GM23338 (cell line): ENCODE results near the gene PARD3. TPM values are rescaled to one million over a fixed set of nuclear protein-coding genes. Genes with fewer than 3 reads are reported as not detected.

Experiments used
- ATAC-seq: fragments of 200-7000 bp; cut with Tn5 transposase; 3 replicates; pipeline ENCODE4 v1.9.1; 2020
- DNase-seq: peaks from one replicate; pipeline ENCODE4 v3.0.0-alpha.2; 2015; ENCODE audit warnings: low spot score
- H2AFZ ChIP-seq: fragments of 200-600 bp; sonication (generic); 2 replicates; pipeline ENCODE4 v1.8.0; 2016; ENCODE audit warnings: antibody characterized with exemption, mild to moderate bottlenecking, moderate library complexity
- H3F3A ChIP-seq: fragments of 200-600 bp; sonication (generic); replicated peaks from 2 replicates; pipeline ENCODE4 v1.8.0; 2017; ENCODE audit warnings: antibody characterized with exemption, mixed run types, low read depth
- H3K27ac ChIP-seq: fragments of 200-600 bp; sonication (generic); 2 replicates; pipeline ENCODE4 v1.6.1; 2016; ENCODE audit warnings: low read depth
- H3K27me3 ChIP-seq: fragments of 200-600 bp; sonication (generic); 2 replicates; pipeline ENCODE4 v1.8.0; 2016; ENCODE audit warnings: mild to moderate bottlenecking, mixed run types, moderate library complexity; ENCODE audit not compliant: insufficient read depth
- H3K36me3 ChIP-seq: fragments of 200-600 bp; sonication (generic); 2 replicates; pipeline ENCODE4 v1.8.0; 2016; ENCODE audit warnings: mild to moderate bottlenecking; ENCODE audit not compliant: insufficient read depth
- H3K4me1 ChIP-seq: fragments of 200-600 bp; sonication (generic); 2 replicates; pipeline ENCODE4 v1.8.0; 2016; ENCODE audit warnings: mild to moderate bottlenecking, moderate library complexity; ENCODE audit not compliant: insufficient read depth
- H3K4me2 ChIP-seq: fragments of 200-600 bp; sonication (generic); 2 replicates; pipeline ENCODE4 v1.7.1; 2017; ENCODE audit warnings: mixed run types
- H3K4me3 ChIP-seq: fragments of 200-600 bp; sonication (generic); 2 replicates; pipeline ENCODE4 v1.6.1; 2016; ENCODE audit warnings: mixed run types
- H3K79me2 ChIP-seq: fragments of 200-600 bp; sonication (generic); replicated peaks from 2 replicates; pipeline ENCODE4 v1.8.0; 2017; ENCODE audit warnings: mild to moderate bottlenecking; ENCODE audit not compliant: insufficient read depth
- H3K9me2 ChIP-seq: fragments of 200-600 bp; sonication (generic); 2 replicates; pipeline ENCODE4 v1.8.0; 2017; ENCODE audit not compliant: insufficient read depth
- H4K20me1 ChIP-seq: fragments of 200-600 bp; sonication (generic); replicated peaks from 2 replicates; pipeline ENCODE4 v1.8.0; 2017; ENCODE audit warnings: mild to moderate bottlenecking; ENCODE audit not compliant: insufficient read depth
- H3K27ac Mint-ChIP-seq: 2 replicates; pipeline ENCODE4 v1.8.0; 2020; ENCODE audit warnings: inconsistent platforms, mild to moderate bottlenecking, moderate library complexity, mixed read lengths
- H3K27me3 Mint-ChIP-seq: 3 replicates; pipeline ENCODE4 v1.8.0; 2022; ENCODE audit warnings: low read depth, mild to moderate bottlenecking, moderate library complexity, mixed read lengths, inconsistent platforms; ENCODE audit not compliant: insufficient read depth, poor library complexity
- H3K36me3 Mint-ChIP-seq: 3 replicates; pipeline ENCODE4 v1.8.0; 2021; ENCODE audit warnings: low read depth, mild to moderate bottlenecking, inconsistent platforms, moderate library complexity, mixed read lengths
- H3K4me1 Mint-ChIP-seq: 3 replicates; pipeline ENCODE4 v1.8.0; 2020; ENCODE audit warnings: mild to moderate bottlenecking, inconsistent platforms, mixed read lengths
- H3K4me3 Mint-ChIP-seq: 3 replicates; pipeline ENCODE4 v1.8.0; 2021; ENCODE audit warnings: moderate library complexity, mild to moderate bottlenecking, inconsistent platforms, mixed read lengths
- H3K9me3 Mint-ChIP-seq: 3 replicates; pipeline ENCODE4 v1.8.0; 2020; ENCODE audit warnings: moderate library complexity, mild to moderate bottlenecking, inconsistent platforms, mixed read lengths
- CREB1 ChIP-seq: fragments of 250-450 bp; sonication (Bioruptor Pico); IDR thresholded peaks from 2 replicates; pipeline ENCODE4 v1.5.0; 2020; ENCODE audit warnings: low read depth, mild to moderate bottlenecking, moderate library complexity
- ETS1 ChIP-seq: IDR thresholded peaks from 2 replicates; pipeline ENCODE4 v1.6.1; 2016; ENCODE audit warnings: antibody characterized with exemption
- EZH2phosphoT487 ChIP-seq: fragments of 200-600 bp; sonication (generic); IDR thresholded peaks from one replicate; pipeline ENCODE4 v1.8.1; 2018; ENCODE audit warnings: antibody characterized with exemption; ENCODE audit not compliant: unreplicated experiment
- JUNB ChIP-seq: IDR thresholded peaks from one replicate; pipeline ENCODE4 v1.6.1; 2016; ENCODE audit warnings: antibody characterized with exemption; ENCODE audit not compliant: unreplicated experiment
- NANOG ChIP-seq: IDR thresholded peaks from 2 replicates; pipeline ENCODE4 v1.6.1; 2016; ENCODE audit warnings: antibody characterized with exemption, borderline replicate concordance
- POLR2AphosphoS5 ChIP-seq: IDR thresholded peaks from 2 replicates; pipeline ENCODE4 v1.6.1; 2016; ENCODE audit warnings: antibody characterized with exemption, low read depth
- REST ChIP-seq: IDR thresholded peaks from one replicate; pipeline ENCODE4 v1.6.1; 2018; ENCODE audit warnings: antibody characterized with exemption; ENCODE audit not compliant: unreplicated experiment
- STAT1 ChIP-seq: IDR thresholded peaks from one replicate; pipeline ENCODE4 v1.6.1; 2016; ENCODE audit warnings: antibody characterized with exemption; ENCODE audit not compliant: unreplicated experiment
- ZNF114 ChIP-seq: fragments of 250-450 bp; sonication (Bioruptor Pico); IDR thresholded peaks from 2 replicates; pipeline ENCODE4 v1.5.0; 2020; ENCODE audit warnings: mild to moderate bottlenecking, moderate library complexity
- ZNF462 ChIP-seq: fragments of 250-450 bp; sonication (Bioruptor Pico); IDR thresholded peaks from 2 replicates; pipeline ENCODE4 v1.5.0; 2020; ENCODE audit warnings: mild to moderate bottlenecking, moderate library complexity
- polyA plus RNA-seq: library from polyadenylated mRNA; unstranded; fragments of >200 nt; fragmentation: Nextera tagmentation; extraction: Ambion mirVana; gene quantifications from 2 replicates; pipeline ENCODE4 v1.2.1, GENCODE V29; 2016
- total RNA-seq: library from RNA; depleted of rRNA; stranded (reverse); fragments of >200 nt; shearing (Covaris generic); gene quantifications from 2 replicates; pipeline ENCODE4 v1.2.3, GENCODE V29; 2014

PARD3 gene
- total and polyA plus RNA-seq, 2 experiments from 2014 or later: 30.2 to 51.4 TPM

- DNase-seq (no peak), ATAC-seq (no peak)
- Histone ChIP-seq H3K4me3 (no peak overlapping the region), H3K9me2 (no peaks in the 10 kb centered on the region), H3K27ac (no peak overlapping the region), H3K4me1 (peaks cover 11% of the 10 kb centered on the region), H3K27me3 (no peaks in the 10 kb centered on the region), H3F3A (no peaks in the 10 kb centered on the region), H3K79me2 (peaks cover 98% of the 10 kb centered on the region), H3K4me2 (no peak overlapping the region), H2AFZ (no peak overlapping the region), H4K20me1 (peaks cover 29% of the 10 kb centered on the region; the same call in 1 of the 2 replicates), H3K36me3 (no peaks in the 10 kb centered on the region)
- Mint-ChIP-seq H3K36me3 (no peaks in the 10 kb centered on the region), H3K4me1 (peaks cover 20% of the 10 kb centered on the region), H3K27ac (no peak overlapping the region), H3K9me3 (no peaks in the 10 kb centered on the region), H3K4me3 (no peak overlapping the region), H3K27me3 (no peaks in the 10 kb centered on the region)
- no peak for TF ChIP-seq STAT1
- TF ChIP-seq JUNB: no peak
- no peak for TF ChIP-seq NANOG
- no peak for TF ChIP-seq POLR2AphosphoS5
Measured at GRCh38 chr10:34719746-34720145, 95.3 kb downstream of the PARD3 start.

GRCh38 chr10:34719328-34719727, 95.8 kb downstream of the PARD3 start:
- Mint-ChIP-seq H3K4me1 (peaks cover 21% of the 10 kb centered on the region), H3K27me3 (no peaks in the 10 kb centered on the region), H3K4me3 (no peak overlapping the region), H3K27ac (no peak overlapping the region), H3K9me3 (no peaks in the 10 kb centered on the region), H3K36me3 (no peaks in the 10 kb centered on the region)
- H3F3A ChIP-seq: no peaks in the 10 kb centered on the region
- H4K20me1 ChIP-seq: peaks cover 29% of the 10 kb centered on the region; the same call in 1 of the 2 replicates
- H3K4me2 ChIP-seq: no peak overlapping the region
- no peak overlapping the region for H3K4me3 ChIP-seq
- H3K9me2 ChIP-seq: no peaks in the 10 kb centered on the region
- DNase-seq: no peak
- peaks cover 97% of the 10 kb centered on the region for H3K79me2 ChIP-seq
- no peaks in the 10 kb centered on the region for H3K36me3 ChIP-seq
- no peaks in the 10 kb centered on the region for H3K27me3 ChIP-seq
- H3K4me1 ChIP-seq: peaks cover 11% of the 10 kb centered on the region; the same call in 1 of the 2 replicates
- no peak overlapping the region for H3K27ac ChIP-seq
- no peak for ATAC-seq
- no peak overlapping the region for H2AFZ ChIP-seq
- no peak for TF ChIP-seq REST
- no peak for TF ChIP-seq ZNF114
- no peak for TF ChIP-seq JUNB
- TF ChIP-seq ZNF462: no peak
- no peak for TF ChIP-seq EZH2phosphoT487
- no peak for TF ChIP-seq ETS1
- no peak for TF ChIP-seq CREB1 (CRISPR knock-in tag)
